GM12874 (cell line): ENCODE measurements around the gene UPF3A.

Source experiments
- CTCF ChIP-seq: IDR thresholded peaks from 2 replicates; pipeline ENCODE4 v1.5.1; 2011; ENCODE audit warnings: low read depth, mild to moderate bottlenecking, control low read depth, low read length, moderate library complexity; ENCODE audit not compliant: insufficient read depth

The UPF3A gene

GRCh38 chr13:114241918-114242317 lies 39.5 kb upstream of the UPF3A start:
- TF ChIP-seq CTCF: no peak

GRCh38 chr13:114243971-114244370 lies 37.4 kb upstream of the UPF3A start:
- no peak for TF ChIP-seq CTCF

- no peak for TF ChIP-seq CTCF
Measured at GRCh38 chr13:114244637-114245036, 36.8 kb upstream of the UPF3A start.

GRCh38 chr13:114248011-114248410 lies 33.4 kb upstream of the UPF3A start:
- no peak for TF ChIP-seq CTCF

- no peak for TF ChIP-seq CTCF
Measured at GRCh38 chr13:114249077-114249476, 32.3 kb upstream of the UPF3A start.

- no peak for TF ChIP-seq CTCF
Measured at GRCh38 chr13:114256547-114256946, 24.9 kb upstream of the UPF3A start.

GRCh38 chr13:114257014-114257413 lies 24.4 kb upstream of the UPF3A start:
- TF ChIP-seq CTCF: no peak

- TF ChIP-seq CTCF: no peak
Measured at GRCh38 chr13:114258589-114258988, 22.8 kb upstream of the UPF3A start.
